Measurements from ENCODE around the gene ANGPTL2.

The ANGPTL2 gene

DNA sequence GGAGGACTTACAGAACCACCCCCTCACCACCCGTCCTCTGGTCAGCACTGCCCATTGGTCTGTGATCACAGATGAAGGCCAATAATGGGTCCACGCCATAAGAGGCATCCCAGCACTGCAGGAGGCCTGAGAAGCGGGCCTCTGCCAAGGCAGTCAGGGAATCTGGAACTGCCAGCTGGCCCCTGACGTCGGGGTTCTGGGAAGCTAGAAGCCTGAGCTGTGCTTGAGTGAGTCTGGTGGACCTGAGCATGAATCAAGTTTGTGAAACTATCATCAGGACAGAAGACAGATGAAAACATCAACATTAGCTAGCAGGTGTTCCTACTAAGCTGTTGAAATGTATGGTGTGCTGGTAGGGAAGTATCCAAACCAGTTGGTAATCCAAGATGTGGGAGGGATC, 7.8 kb downstream of the ANGPTL2 start:
- no peaks in the 10 kb centered on the region for H3K27me3 ChIP-seq
- no peaks in the 10 kb centered on the region for H3K9me3 ChIP-seq (replicated peaks in 1 of 11)
- no peak overlapping the region for H3K4me2 ChIP-seq
- peaks cover 19 to 46% (median 43%) of the 10 kb centered on the region in 10 experiments for H3K4me1 ChIP-seq
- H3K27ac ChIP-seq, result no peak overlapping the region
- no peak for TF ChIP-seq Cebpa-rat (IDR thresholded peaks at IDR 0.05)
- peaks cover 0 to 7% (median 0%) of the 10 kb centered on the region in 11 experiments; a peak in 2 of 22 replicates for H4K20me1 ChIP-seq
- no peak overlapping the region for H3K9ac ChIP-seq
- peaks cover 0 to 10% (median 0%) of the 10 kb centered on the region in 11 experiments; a peak in 2 of 22 replicates for H3K36me3 ChIP-seq
- H3K4me3 ChIP-seq, result no peak overlapping the region

DNA sequence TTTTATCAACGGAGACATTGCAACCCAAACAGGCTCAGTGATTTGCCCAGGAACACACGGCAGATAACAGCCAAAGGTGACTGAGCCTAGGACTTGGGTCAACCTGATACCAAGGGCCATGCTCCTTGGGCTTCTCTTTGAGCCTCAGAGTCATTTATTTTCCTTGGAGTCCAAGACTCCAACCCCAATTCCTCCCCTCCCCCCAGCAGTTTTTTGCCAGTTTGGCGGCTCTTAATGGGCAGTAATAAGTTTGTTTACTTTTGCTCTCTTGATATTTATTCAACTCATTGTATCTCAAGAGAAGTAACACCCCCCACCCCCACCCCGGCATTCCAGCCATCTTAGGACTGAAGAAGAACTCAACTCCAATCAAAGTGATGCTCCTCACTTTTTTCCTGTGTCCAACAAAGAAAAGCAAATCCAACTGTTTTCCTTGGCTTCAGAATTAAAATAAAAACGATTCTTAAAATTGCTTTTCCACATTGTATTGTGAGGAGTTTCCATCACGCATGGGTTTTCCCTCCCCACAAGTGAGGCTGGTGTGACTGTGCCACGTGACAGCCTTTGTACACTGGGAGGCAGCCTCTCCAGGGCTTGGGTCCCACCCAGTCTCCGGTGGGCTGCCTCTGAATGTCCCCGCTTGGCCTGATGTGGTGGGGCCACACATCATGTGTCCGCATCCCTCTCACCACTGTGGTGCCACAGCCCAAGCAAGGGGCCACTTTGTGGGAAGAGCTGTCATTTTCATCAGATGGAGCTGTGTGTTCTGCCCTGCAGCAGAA, 9.1 kb downstream of the ANGPTL2 start:
- peaks cover 0 to 9% (median 0%) of the 10 kb centered on the region in 11 experiments; a peak in 3 of 22 replicates for H3K36me3 ChIP-seq
- H4K20me1 ChIP-seq, result peaks cover 0 to 6% (median 0%) of the 10 kb centered on the region in 11 experiments; a peak in 3 of 22 replicates
- H3K27ac ChIP-seq, result no peak overlapping the region
- peaks cover 19 to 33% (median 31%) of the 10 kb centered on the region in 10 experiments for H3K4me1 ChIP-seq
- H3K4me2 ChIP-seq, result no peak overlapping the region
- no peak overlapping the region for H3K9ac ChIP-seq
- no peaks in the 10 kb centered on the region for H3K27me3 ChIP-seq
- no peak overlapping the region for H3K4me3 ChIP-seq
- TF ChIP-seq Cebpa-rat (IDR thresholded peaks at IDR 0.05), result no peak
- no peaks in the 10 kb centered on the region for H3K9me3 ChIP-seq (replicated peaks in 1 of 11)

DNA sequence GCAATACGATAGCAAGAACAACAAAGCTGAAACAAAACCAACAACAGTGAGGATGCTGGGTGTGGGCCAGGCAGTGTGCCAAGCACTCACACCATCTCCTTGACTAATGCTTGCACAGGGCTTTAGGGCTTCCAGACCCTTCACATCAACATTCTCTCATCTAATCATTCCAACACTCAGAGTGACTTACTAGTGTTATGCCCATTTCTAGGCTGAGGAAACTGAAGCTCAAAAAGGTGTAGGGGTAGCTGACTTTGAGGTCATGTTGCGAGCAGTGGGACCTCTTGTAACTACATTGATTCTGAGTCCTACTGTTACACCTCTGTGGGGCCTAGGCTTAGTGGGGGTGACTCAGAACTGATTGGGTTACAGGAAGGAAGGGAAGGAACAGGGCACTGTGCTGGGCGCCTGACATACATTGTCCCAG, 9.7 kb downstream of the ANGPTL2 start:
- Histone ChIP-seq H3K36me3 (peaks cover 0 to 10% (median 0%) of the 10 kb centered on the region in 11 experiments; a peak in 7 of 22 replicates), H3K9me3 (replicated peaks in 1 of 11) (no peaks in the 10 kb centered on the region), H3K4me3 (no peak overlapping the region), H3K4me2 (no peak overlapping the region), H4K20me1 (peaks cover 0 to 6% (median 0%) of the 10 kb centered on the region in 11 experiments; a peak in 3 of 22 replicates), H3K9ac (no peak overlapping the region), H3K4me1 (peaks cover 19 to 27% (median 25%) of the 10 kb centered on the region in 10 experiments), H3K27me3 (no peaks in the 10 kb centered on the region), H3K27ac (no peak overlapping the region)
- no peak for TF ChIP-seq Cebpa-rat (IDR thresholded peaks at IDR 0.05)

DNA sequence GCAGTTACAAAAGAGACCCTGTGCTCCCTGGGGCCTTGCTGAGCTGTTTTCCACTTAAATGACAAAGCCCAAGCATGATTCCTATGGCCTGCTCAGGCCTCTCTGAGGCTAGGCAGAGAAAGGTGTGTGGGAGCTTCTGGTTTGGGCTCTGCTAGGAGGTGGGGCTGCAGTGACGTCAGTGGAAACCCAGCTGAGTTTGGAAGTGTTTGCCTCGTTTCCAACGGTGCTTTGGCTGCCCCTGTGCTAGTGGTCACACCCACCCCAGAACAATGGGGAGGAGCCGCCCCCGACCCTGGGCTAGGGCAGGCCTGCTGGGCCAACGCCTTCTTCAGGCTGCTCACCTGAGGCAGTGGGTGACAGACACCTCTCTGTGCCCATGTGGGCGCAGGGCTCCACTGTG, 10.4 kb downstream of the ANGPTL2 start:
- no peak overlapping the region for H3K4me2 ChIP-seq
- no peak overlapping the region for H3K4me3 ChIP-seq
- TF ChIP-seq Cebpa-rat (IDR thresholded peaks at IDR 0.05), result no peak
- no peak overlapping the region for H3K9ac ChIP-seq
- H3K27me3 ChIP-seq, result no peaks in the 10 kb centered on the region; a peak in 1 of 22 replicates
- H3K27ac ChIP-seq, result no peak overlapping the region
- peaks cover 0 to 17% (median 0%) of the 10 kb centered on the region in 11 experiments; a peak in 9 of 22 replicates for H3K36me3 ChIP-seq
- H3K9me3 ChIP-seq (replicated peaks in 1 of 11), result no peaks in the 10 kb centered on the region
- H3K4me1 ChIP-seq, result peaks cover 15 to 20% (median 18%) of the 10 kb centered on the region in 10 experiments
- H4K20me1 ChIP-seq, result peaks cover 0 to 6% (median 0%) of the 10 kb centered on the region in 11 experiments; a peak in 3 of 22 replicates

DNA sequence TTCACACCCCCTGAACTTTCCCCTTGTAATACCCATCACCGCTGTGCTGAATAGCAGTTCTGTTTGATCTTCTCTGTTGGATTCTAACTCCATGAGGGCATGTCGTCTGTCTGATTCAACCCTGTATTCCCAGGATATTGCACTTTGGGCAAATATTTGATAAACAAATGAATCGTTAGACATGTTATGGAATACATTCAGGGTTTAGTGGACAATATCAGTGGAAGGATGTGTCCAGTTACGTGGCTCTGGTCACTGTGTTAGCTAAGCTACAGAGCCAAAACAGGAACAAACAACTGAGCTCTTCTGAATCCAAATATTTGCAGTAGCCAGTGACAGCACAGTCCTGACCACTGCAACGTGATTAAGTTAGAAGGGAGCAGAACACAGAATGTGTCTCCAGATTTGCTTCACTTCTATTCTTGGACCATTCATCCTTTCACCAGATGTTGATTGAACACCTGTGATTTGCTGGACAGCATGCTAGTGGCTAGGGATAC, 13.2 kb downstream of the ANGPTL2 start:
- H3K27me3 ChIP-seq, result no peaks in the 10 kb centered on the region; a peak in 1 of 22 replicates
- H3K4me2 ChIP-seq, result no peak overlapping the region
- TF ChIP-seq Cebpa-rat (IDR thresholded peaks at IDR 0.05), result no peak

DNA sequence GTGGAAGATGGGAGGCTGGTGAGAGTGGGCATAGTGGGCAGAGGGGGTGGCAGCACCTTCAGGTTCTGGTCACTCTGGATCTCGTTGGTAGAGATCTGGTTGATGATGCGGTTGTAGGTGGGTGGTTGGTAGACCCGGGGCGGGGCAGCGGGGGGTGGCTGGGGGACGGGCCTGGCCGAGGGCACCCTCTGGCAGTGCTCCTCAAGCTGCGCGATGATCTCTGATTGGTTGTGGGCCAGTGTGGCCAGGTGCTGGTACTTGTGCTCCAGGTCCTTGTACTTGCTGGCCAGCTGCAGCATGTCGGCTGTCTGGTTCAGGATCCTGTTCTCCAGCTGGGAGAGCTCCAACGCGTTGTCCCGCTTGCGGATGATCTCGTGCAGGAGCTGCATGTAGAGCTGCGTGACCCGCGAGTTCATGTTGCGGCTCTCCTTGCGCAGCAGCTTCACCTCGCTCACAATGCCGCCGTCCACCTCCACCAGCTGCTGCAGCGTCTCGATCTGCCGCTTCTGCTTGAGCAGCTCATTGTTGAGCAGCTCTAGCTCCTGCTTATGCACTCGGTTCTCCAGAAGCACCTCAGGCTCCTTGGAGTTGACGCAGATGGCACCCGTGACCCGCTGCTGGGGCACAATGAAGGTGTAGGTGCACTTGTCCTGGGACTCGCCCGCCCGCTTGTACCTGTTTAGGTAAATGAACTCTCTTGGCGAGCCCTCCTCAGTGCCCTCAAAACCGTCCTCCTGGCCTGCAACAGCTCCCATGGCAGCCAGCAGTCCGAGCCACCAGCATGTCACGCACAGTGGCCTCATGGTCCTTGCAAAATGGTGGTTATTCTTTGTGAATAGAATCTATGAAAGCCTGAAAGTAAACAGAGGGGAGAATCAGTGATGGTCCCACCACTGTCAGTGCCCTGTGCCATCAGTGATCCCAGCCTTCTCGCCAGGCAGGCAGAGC, 14.2 kb downstream of the ANGPTL2 start:
- Histone ChIP-seq H4K20me1 (peaks cover 0 to 6% (median 0%) of the 10 kb centered on the region in 11 experiments; a peak in 3 of 22 replicates), H3K27me3 (no peaks in the 10 kb centered on the region; a peak in 1 of 22 replicates), H3K9me3 (replicated peaks in 1 of 11) (no peaks in the 10 kb centered on the region)

More for the DNA sequence above, 13.2 kb downstream of the ANGPTL2 start:
- Histone ChIP-seq H3K4me1 (peaks cover 0 to 8% (median 4%) of the 10 kb centered on the region in 10 experiments; a peak in 10 of 20 replicates), H3K9ac (no peak overlapping the region), H4K20me1 (peaks cover 0 to 6% (median 0%) of the 10 kb centered on the region in 11 experiments; a peak in 3 of 22 replicates), H3K36me3 (peaks cover 0 to 43% (median 8%) of the 10 kb centered on the region in 11 experiments; a peak in 12 of 22 replicates), H3K9me3 (replicated peaks in 1 of 11) (no peaks in the 10 kb centered on the region), H3K4me3 (no peak overlapping the region), H3K27ac (no peak overlapping the region)

DNA sequence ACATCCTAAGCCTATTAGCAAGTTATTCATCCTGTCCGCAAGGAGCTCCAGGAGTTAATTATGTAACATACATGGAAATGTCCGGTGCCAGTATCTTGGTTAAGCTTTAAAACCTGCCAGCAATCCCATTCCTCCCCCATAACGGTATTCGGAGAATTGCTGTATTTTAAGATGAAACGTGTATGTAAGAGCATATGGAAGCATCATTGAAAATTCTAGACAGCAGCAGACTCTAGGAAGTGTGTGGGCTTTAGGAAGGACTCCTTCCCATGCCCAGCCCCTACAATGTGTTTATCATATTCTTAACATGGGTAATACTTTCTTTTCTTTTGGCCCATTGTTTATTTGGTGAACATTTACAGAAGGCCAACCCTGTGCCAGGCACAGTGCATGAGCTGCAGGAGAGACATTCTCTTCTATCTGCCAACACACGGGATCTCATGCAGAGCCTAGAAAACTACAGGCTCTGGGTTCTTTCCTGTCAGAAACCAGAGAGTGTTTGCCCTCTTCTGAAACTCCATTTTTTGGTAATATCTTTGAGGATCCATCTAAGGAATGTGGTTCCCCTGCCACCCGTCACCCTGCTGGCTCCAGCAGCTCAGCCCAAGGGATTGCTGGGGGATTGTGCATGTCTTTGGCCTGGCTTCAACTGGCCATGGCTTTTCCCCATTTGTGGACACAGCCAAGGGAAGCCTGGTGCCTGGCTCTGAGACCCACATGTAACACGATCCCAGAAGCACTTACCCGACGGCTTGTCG, 15.1 kb downstream of the ANGPTL2 start:
- no peak for TF ChIP-seq Cebpa-rat (IDR thresholded peaks at IDR 0.05)
- Histone ChIP-seq H3K4me1 (peaks cover 0 to 19% (median 9%) of the 10 kb centered on the region in 10 experiments; a peak in 11 of 20 replicates), H3K36me3 (peaks cover 0 to 59% (median 12%) of the 10 kb centered on the region in 11 experiments; a peak in 13 of 22 replicates), H4K20me1 (peaks cover 0 to 6% (median 0%) of the 10 kb centered on the region in 11 experiments; a peak in 3 of 22 replicates), H3K27ac (no peak overlapping the region), H3K27me3 (no peaks in the 10 kb centered on the region; a peak in 1 of 22 replicates), H3K4me2 (no peak overlapping the region), H3K9me3 (replicated peaks in 1 of 11) (no peaks in the 10 kb centered on the region), H3K4me3 (no peak overlapping the region), H3K9ac (no peak overlapping the region)

More for the DNA sequence above, 14.2 kb downstream of the ANGPTL2 start:
- no peak overlapping the region for H3K4me2 ChIP-seq
- H3K4me3 ChIP-seq, result no peak overlapping the region
- H3K4me1 ChIP-seq, result peaks cover 0 to 18% (median 9%) of the 10 kb centered on the region in 10 experiments; a peak in 11 of 20 replicates
- TF ChIP-seq Cebpa-rat (IDR thresholded peaks at IDR 0.05), result no peak
- peaks cover 0 to 53% (median 8%) of the 10 kb centered on the region in 11 experiments; a peak in 12 of 22 replicates for H3K36me3 ChIP-seq
- no peak overlapping the region for H3K27ac ChIP-seq
- H3K9ac ChIP-seq, result no peak overlapping the region

DNA sequence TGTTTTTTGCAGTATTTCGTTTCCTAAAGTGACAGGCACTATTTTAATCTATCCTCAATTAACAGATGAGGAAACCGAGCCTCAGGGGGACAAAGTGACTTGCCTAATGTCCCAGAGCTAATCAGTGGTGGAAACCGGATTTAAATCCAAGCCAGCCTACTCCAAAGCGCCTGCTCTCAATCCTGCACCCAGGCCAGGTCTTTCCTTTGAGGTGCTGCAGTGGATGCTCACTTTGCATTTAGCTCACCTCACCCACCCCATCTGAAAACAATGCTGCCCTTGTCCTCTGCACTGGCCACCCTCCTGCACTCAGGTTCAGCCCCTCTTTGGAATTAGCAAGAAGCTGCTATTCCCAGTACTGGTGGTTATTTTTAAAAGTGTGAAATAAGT, 16.0 kb downstream of the ANGPTL2 start:
- Histone ChIP-seq H3K27me3 (no peaks in the 10 kb centered on the region; a peak in 1 of 22 replicates), H3K36me3 (peaks cover 0 to 66% (median 12%) of the 10 kb centered on the region in 11 experiments; a peak in 13 of 22 replicates)

More for the DNA sequence above, 16.0 kb downstream of the ANGPTL2 start:
- no peak overlapping the region for H3K4me3 ChIP-seq
- peaks cover 0 to 19% (median 9%) of the 10 kb centered on the region in 10 experiments; a peak in 11 of 20 replicates for H3K4me1 ChIP-seq
- H3K9ac ChIP-seq, result no peak overlapping the region
- TF ChIP-seq Cebpa-rat (IDR thresholded peaks at IDR 0.05), result no peak
- no peak overlapping the region for H3K4me2 ChIP-seq
- no peaks in the 10 kb centered on the region; a peak in 3 of 22 replicates for H4K20me1 ChIP-seq
- H3K27ac ChIP-seq, result no peak overlapping the region
- no peaks in the 10 kb centered on the region for H3K9me3 ChIP-seq (replicated peaks in 1 of 11)

All from BLaER1 treated with 17β-estradiol and CSF1 and Interleukin-3, amounts not matched to agents 10 nM and 100 nM (cell line).